Measurements from ENCODE around the gene EIF1AD. TPM values are rescaled to one million over a fixed set of nuclear protein-coding genes. Genes with fewer than 3 reads are reported as not detected.

Gene EIF1AD
- total and polyA plus RNA-seq, 2 experiments from 2014 or later = 16.1 to 32.1 TPM

DNA sequence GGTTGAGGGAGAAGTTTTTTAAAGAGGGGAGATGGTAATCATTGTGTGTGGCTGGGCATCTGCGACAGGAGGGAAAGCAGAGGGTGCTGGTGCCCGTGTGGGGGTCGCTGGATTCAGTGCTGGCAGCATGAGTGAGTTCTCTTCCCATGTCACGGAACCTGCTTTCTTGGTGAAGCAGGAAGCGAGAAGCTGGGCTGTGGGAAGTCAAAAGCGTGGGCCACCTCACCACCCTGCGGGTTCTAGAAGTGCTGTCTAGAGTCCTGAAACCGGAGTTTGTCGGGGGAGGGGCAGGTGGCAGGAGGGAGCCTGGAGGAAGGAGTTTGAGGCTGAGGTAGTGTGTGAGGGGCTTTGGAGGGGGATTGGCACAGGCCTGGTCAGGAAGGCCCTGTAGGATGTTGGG is 26.2 kb downstream of the EIF1AD start (continued):
- TF ChIP-seq, protein P1, sequence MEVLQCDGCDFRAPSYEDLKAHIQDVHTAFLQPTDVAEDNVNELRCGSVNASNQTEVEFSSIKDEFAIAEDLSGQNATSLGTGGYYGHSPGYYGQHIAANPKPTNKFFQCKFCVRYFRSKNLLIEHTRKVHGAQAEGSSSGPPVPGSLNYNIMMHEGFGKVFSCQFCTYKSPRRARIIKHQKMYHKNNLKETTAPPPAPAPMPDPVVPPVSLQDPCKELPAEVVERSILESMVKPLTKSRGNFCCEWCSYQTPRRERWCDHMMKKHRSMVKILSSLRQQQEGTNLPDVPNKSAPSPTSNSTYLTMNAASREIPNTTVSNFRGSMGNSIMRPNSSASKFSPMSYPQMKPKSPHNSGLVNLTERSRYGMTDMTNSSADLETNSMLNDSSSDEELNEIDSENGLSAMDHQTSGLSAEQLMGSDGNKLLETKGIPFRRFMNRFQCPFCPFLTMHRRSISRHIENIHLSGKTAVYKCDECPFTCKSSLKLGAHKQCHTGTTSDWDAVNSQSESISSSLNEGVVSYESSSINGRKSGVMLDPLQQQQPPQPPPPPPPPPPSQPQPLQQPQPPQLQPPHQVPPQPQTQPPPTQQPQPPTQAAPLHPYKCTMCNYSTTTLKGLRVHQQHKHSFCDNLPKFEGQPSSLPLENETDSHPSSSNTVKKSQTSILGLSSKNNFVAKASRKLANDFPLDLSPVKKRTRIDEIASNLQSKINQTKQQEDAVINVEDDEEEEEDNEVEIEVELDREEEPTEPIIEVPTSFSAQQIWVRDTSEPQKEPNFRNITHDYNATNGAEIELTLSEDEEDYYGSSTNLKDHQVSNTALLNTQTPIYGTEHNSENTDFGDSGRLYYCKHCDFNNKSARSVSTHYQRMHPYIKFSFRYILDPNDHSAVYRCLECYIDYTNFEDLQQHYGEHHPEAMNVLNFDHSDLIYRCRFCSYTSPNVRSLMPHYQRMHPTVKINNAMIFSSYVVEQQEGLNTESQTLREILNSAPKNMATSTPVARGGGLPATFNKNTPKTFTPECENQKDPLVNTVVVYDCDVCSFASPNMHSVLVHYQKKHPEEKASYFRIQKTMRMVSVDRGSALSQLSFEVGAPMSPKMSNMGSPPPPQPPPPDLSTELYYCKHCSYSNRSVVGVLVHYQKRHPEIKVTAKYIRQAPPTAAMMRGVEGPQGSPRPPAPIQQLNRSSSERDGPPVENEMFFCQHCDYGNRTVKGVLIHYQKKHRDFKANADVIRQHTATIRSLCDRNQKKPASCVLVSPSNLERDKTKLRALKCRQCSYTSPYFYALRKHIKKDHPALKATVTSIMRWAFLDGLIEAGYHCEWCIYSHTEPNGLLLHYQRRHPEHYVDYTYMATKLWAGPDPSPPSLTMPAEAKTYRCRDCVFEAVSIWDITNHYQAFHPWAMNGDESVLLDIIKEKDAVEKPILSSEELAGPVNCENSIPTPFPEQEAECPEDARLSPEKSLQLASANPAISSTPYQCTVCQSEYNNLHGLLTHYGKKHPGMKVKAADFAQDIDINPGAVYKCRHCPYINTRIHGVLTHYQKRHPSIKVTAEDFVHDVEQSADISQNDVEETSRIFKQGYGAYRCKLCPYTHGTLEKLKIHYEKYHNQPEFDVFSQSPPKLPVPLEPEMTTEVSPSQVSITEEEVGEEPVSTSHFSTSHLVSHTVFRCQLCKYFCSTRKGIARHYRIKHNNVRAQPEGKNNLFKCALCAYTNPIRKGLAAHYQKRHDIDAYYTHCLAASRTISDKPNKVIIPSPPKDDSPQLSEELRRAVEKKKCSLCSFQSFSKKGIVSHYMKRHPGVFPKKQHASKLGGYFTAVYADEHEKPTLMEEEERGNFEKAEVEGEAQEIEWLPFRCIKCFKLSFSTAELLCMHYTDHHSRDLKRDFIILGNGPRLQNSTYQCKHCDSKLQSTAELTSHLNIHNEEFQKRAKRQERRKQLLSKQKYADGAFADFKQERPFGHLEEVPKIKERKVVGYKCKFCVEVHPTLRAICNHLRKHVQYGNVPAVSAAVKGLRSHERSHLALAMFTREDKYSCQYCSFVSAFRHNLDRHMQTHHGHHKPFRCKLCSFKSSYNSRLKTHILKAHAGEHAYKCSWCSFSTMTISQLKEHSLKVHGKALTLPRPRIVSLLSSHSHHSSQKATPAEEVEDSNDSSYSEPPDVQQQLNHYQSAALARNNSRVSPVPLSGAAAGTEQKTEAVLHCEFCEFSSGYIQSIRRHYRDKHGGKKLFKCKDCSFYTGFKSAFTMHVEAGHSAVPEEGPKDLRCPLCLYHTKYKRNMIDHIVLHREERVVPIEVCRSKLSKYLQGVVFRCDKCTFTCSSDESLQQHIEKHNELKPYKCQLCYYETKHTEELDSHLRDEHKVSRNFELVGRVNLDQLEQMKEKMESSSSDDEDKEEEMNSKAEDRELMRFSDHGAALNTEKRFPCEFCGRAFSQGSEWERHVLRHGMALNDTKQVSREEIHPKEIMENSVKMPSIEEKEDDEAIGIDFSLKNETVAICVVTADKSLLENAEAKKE (CRISPR knock-in tag; IDR thresholded peaks at IDR 0.05) = no peak
- TF ChIP-seq NANOG (IDR thresholded peaks at IDR 0.05; ENCODE audit: borderline replicate concordance) = no peak
- TF ChIP-seq, protein P2, sequence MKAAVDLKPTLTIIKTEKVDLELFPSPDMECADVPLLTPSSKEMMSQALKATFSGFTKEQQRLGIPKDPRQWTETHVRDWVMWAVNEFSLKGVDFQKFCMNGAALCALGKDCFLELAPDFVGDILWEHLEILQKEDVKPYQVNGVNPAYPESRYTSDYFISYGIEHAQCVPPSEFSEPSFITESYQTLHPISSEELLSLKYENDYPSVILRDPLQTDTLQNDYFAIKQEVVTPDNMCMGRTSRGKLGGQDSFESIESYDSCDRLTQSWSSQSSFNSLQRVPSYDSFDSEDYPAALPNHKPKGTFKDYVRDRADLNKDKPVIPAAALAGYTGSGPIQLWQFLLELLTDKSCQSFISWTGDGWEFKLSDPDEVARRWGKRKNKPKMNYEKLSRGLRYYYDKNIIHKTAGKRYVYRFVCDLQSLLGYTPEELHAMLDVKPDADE (IDR thresholded peaks at IDR 0.05) = no peak
- no peak for TF ChIP-seq EZH2phosphoT487 (IDR thresholded peaks at IDR 0.05; ENCODE audit: unreplicated experiment)
- TF ChIP-seq, protein P3, sequence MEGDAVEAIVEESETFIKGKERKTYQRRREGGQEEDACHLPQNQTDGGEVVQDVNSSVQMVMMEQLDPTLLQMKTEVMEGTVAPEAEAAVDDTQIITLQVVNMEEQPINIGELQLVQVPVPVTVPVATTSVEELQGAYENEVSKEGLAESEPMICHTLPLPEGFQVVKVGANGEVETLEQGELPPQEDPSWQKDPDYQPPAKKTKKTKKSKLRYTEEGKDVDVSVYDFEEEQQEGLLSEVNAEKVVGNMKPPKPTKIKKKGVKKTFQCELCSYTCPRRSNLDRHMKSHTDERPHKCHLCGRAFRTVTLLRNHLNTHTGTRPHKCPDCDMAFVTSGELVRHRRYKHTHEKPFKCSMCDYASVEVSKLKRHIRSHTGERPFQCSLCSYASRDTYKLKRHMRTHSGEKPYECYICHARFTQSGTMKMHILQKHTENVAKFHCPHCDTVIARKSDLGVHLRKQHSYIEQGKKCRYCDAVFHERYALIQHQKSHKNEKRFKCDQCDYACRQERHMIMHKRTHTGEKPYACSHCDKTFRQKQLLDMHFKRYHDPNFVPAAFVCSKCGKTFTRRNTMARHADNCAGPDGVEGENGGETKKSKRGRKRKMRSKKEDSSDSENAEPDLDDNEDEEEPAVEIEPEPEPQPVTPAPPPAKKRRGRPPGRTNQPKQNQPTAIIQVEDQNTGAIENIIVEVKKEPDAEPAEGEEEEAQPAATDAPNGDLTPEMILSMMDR (conservative IDR thresholded peaks at IDR 0.05; ENCODE audit: low read depth in 2 of 2) = no peak

DNA sequence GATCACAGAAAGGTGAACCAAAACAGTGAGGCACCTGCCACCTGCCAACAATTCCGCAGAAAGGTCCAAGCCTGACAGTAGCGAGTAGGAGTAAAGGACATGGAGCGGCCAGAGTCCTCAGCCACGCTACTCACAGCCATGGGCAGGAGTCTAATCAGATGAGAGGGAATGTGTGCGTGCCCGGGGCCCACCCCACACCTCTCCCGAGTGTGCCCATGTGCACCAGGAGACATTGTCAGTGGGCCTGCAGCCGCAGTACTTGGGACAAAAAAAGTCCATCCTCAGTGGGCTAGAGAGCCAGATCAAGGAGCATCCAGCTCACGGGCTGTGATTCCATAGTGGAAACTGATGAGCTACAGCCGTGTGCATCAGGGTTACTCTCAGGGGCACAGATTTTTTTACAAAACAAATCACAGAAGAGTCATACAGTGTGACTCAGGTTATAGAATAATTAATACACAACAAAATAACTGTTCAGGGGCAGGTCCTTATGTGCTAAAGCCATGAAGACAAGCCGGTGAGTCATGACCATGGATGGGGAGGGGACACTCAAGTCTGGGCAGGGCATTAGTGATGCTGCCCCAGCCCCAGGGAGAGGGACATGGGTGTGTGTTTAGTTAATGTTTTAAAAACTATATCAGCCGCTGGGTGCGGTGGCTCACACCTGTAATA is 28.4 kb downstream of the EIF1AD start:
- no peak overlapping the region for H3K4me2 ChIP-seq
- H3K27me3 ChIP-seq (ENCODE audit: insufficient read depth) = no peaks in the 10 kb centered on the region
- H2AFZ ChIP-seq = no peak overlapping the region
- no peak overlapping the region for H3K27ac ChIP-seq (ENCODE audit: low read depth)
- no peaks in the 10 kb centered on the region for H3F3A ChIP-seq (replicated peaks; ENCODE audit: low read depth)
- H3K36me3 ChIP-seq (ENCODE audit: insufficient read depth) = no peaks in the 10 kb centered on the region
- H3K4me1 ChIP-seq (ENCODE audit: insufficient read depth) = no peaks in the 10 kb centered on the region
- H3K27me3 Mint-ChIP-seq (ENCODE audit: insufficient read depth, low read depth, poor library complexity) = peaks cover 19% of the 10 kb centered on the region
- H3K4me1 Mint-ChIP-seq = peaks cover 11% of the 10 kb centered on the region
- H3K79me2 ChIP-seq (replicated peaks; ENCODE audit: insufficient read depth) = no peaks in the 10 kb centered on the region
- no peak overlapping the region for H3K4me3 ChIP-seq
- no peak for ATAC-seq
- peaks cover 7% of the 10 kb centered on the region; the same call in 2 of the 3 replicates for H3K9me3 Mint-ChIP-seq
- H3K27ac Mint-ChIP-seq = no peak overlapping the region
- no peaks in the 10 kb centered on the region; the same call in none of the 2 replicates for H4K20me1 ChIP-seq (replicated peaks; ENCODE audit: insufficient read depth)
- no peak overlapping the region for H3K4me3 Mint-ChIP-seq
- H3K9me2 ChIP-seq (ENCODE audit: insufficient read depth) = no peaks in the 10 kb centered on the region
- DNase-seq (ENCODE audit: low spot score) = no peak
- peaks cover 64% of the 10 kb centered on the region for H3K36me3 Mint-ChIP-seq (ENCODE audit: low read depth)
- TF ChIP-seq NANOG (IDR thresholded peaks at IDR 0.05; ENCODE audit: borderline replicate concordance) (no peak), ZNF114 (CRISPR knock-in tag; IDR thresholded peaks at IDR 0.05) (no peak), CREB1 (CRISPR knock-in tag; IDR thresholded peaks at IDR 0.05; ENCODE audit: low read depth) (no peak), POLR2AphosphoS5 (IDR thresholded peaks at IDR 0.05; ENCODE audit: low read depth) (no peak), EZH2phosphoT487 (IDR thresholded peaks at IDR 0.05; ENCODE audit: unreplicated experiment) (no peak)
- TF ChIP-seq, protein P2 (IDR thresholded peaks at IDR 0.05) = no peak
- TF ChIP-seq, protein P3 (conservative IDR thresholded peaks at IDR 0.05; ENCODE audit: low read depth in 2 of 2) = no peak
